ENCODE measurements around the gene DOCK4. TPM values are rescaled to one million over a fixed set of nuclear protein-coding genes. Genes with fewer than 3 reads are reported as not detected.

Gene DOCK4
- total RNA-seq, 2 donors from 2014 or later, result 0.21 to 1.1 TPM

DNA sequence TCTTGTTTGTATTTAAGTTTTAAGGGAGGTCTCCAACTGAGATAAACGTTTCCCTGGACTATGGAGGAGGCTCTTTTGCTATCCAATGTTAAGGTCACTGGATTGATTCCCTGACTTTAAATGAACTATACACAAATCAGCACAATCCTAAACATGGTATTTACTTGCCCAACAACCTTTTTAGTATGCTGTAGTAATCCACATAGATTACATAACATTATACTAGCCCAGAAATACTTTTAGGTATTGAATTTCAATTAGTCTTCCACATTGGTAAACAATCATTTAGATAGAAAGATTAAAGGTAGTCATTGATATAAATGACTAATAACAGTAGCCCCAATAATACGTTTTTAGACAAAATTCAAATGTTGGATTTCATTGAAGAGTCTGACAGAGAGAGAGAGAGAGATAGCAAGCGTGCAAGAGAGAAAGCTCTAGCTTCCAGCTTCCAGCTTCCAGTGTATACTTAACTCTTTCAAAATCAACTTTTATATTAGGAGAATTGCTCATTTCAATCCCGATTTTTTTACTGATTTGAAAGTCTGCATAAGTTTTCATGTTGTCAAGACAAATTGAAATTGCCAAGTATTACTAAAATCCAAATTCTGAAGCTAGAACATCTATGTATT, 155.8 kb downstream of the DOCK4 start:
- Mint-ChIP-seq H3K27ac (no peak overlapping the region), H3K36me3 (no peaks in the 10 kb centered on the region), H3K9me3 (peaks cover 0 to 6% of the 10 kb centered on the region in 2 donors)
- DNase-seq (ENCODE audit: low spot score in 2 of 2) (no peak), ATAC-seq (no peak)

DNA sequence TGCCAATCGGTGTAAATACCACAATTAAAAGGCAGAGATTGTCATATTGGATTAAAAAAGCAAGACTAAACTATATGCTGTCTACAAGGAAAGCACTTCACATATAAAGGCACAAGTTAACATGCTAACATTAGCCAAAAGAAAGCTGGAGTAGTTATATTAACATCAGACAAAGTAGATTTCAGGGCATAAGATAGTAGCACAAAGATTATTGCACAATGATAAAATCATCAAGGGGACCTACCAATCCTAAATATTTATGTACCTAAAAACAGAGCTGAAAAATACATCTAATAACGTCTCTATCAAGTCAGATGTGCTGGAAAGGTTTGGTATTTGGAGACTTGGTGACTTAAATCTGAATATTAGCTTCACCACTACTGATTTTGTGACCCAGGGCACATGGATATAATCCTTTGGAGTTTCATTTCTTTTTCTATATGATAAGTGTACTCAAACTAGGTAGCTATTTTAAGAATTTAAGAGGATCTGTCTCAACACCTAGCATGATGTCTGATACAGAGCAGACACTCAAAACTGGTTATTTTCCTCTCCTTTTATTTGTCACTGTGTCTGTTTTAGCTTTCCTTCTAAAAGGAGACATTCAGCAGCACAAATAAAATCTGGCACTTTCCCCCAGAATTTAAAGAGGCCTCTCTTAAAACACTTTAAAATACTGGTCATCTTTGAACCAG, 156.5 kb downstream of the DOCK4 start:
- Mint-ChIP-seq H3K36me3 (no peaks in the 10 kb centered on the region), H3K27ac (no peak overlapping the region)
- no peak for ATAC-seq

DNA sequence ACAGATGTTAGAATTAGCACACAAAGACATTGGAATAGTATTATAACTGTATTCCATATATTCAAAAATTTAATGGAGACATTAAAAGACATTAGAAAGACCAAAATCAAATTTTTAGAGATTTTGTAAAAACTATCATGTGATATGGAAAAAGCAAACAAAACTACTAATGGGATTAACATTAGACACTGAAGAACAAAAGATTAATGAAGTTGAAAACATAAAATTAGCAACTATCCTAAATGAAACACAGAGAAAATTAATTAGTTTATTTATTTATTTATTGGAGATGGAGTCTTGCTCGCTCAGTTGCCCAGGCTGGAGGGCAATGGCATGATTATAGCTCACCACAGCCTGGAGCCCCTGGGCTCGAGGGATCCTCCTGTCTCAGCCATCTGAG, 158.8 kb downstream of the DOCK4 start:
- Mint-ChIP-seq H3K9me3 (peaks cover 0 to 9% of the 10 kb centered on the region in 2 donors), H3K36me3 (no peaks in the 10 kb centered on the region), H3K27ac (no peak overlapping the region)
- ATAC-seq (no peak), DNase-seq (ENCODE audit: low spot score in 2 of 2) (no peak)

More for the DNA sequence above, 156.5 kb downstream of the DOCK4 start:
- DNase-seq (ENCODE audit: low spot score in 2 of 2), result no peak
- peaks cover 0 to 9% of the 10 kb centered on the region in 2 donors for H3K9me3 Mint-ChIP-seq

DNA sequence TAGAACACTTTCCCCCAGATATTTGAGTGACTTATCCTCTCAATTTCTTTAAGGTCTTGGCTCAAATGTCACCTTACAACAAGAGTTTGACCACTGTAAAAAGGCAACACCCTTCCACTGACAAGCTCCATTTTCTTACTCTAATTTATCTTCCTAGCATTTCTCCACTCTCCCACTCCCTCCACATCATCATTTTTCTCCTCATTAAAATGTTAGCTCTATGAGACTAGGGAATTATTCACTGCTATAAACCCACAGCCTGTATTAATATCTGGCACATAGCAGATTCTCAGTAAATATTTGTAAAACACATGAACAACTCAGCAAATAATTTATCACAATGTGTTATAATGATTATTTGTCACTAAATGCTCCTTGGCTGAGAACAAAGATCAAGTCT, 161.0 kb downstream of the DOCK4 start:
- H3K9me3 Mint-ChIP-seq, result peaks cover 0 to 9% of the 10 kb centered on the region in 2 donors
- H3K36me3 Mint-ChIP-seq, result no peaks in the 10 kb centered on the region
- H3K27ac Mint-ChIP-seq, result no peak overlapping the region
- DNase-seq (ENCODE audit: low spot score in 2 of 2), result no peak
- ATAC-seq, result no peak

DNA sequence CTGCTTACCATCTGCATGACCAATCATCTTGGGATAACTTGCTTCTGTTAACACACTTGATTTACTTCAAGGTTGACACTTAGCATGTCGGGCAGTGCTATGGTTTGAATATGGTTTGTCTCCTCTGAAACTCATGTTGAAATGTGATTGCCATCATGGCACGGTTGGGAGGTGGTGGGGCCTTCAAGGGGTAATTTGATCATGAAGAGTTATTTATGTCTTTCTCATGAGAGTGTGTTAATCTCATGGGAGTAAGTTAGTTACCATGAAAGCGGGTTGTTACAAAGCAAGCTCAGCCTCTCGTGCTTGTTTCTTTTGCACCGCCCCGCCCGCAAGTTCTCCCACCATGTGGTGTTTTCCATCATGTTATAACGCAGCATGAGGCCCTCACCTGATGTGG, 163.6 kb downstream of the DOCK4 start:
- Mint-ChIP-seq H3K9me3 (peaks cover 0 to 9% of the 10 kb centered on the region in 2 donors), H3K27ac (no peak overlapping the region), H3K36me3 (no peaks in the 10 kb centered on the region)
- no peak for ATAC-seq
- no peak for DNase-seq (ENCODE audit: low spot score in 2 of 2)

DNA sequence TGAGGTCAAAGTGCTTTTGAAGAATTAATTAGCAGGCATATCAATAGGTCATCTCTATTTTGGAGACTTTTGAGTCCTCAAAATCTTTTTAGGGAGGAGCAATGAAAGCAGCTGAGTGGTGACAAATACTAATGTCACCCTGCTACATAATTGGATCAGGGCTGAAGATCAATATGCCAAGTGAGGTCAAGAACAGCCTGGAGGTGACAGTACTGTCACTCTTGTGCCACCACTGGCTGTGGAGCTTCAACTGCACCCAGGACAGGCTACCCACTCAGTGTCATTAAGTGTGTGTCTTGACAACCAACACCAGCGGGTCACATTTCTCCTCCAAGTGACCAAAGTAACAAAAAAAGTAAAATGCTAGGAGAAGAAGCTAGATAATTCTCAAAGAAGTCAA, 167.8 kb downstream of the DOCK4 start:
- no peak for ATAC-seq
- Mint-ChIP-seq H3K27ac (no peak overlapping the region), H3K9me3 (no peaks in the 10 kb centered on the region), H3K36me3 (no peaks in the 10 kb centered on the region)
- no peak for DNase-seq (ENCODE audit: low spot score in 2 of 2)

DNA sequence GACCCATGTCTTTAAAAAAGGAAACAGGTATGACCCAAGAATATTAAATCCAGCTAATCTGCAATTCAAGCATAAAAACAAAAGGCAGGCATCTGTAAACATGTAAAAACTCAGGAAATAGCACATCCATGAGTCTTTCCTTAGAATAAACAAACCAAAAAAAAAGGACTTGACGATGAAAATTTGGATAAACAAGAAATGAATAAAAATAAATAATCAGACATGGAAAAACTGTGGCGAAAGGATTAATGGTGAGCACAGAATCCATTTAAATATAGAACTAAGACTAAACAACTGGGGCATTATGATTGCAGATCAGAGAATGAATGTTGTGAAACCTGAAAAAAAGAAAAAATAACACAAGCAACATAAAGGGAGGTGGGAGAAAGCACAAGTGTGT, 170.1 kb downstream of the DOCK4 start:
- DNase-seq (ENCODE audit: low spot score in 2 of 2) (no peak), ATAC-seq (no peak)
- no peaks in the 10 kb centered on the region for H3K9me3 Mint-ChIP-seq
- no peaks in the 10 kb centered on the region for H3K36me3 Mint-ChIP-seq
- no peak overlapping the region for H3K27ac Mint-ChIP-seq

DNA sequence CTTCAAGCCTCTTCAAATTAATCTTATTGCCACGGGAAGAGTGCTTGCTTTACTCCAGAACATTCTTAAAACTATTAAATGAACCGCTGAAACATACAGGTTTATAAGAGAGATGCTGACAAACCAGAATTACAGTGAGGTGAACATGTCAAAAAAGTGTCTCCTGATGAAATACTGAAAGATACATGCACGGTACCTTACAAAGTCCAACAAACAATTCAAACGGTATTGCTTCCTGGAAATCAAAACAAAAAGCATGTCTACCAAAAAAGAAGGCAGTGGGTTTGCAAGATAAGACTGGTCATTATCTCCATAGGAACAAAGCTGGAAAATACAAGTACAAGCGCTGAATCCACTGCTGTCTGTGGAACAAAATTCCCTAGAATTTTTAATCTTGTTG, 174.5 kb downstream of the DOCK4 start:
- DNase-seq (ENCODE audit: low spot score in 2 of 2) (no peak), ATAC-seq (no peak)
- H3K27ac Mint-ChIP-seq, result no peak overlapping the region
- H3K36me3 Mint-ChIP-seq, result no peaks in the 10 kb centered on the region
- no peaks in the 10 kb centered on the region for H3K9me3 Mint-ChIP-seq

DNA sequence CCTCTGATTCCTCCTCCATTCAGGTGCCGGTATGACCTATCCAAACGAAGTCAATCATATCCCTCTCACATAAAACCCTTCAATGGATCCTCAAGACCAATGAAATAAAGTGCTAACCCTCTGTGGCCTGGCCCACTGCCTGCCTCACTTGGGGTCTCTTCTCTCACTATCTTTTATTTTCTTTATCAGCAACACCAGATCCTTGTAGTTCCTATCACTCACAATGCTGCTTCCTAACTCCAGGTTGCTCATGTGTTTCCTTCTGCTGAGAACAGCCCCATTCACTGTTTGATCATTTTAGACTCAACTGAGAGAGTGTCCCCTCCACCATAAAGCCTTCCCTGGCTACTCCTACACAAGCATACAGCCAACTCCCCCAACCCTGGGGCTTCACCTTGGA, 180.6 kb downstream of the DOCK4 start:
- Mint-ChIP-seq H3K27ac (no peak overlapping the region), H3K9me3 (no peaks in the 10 kb centered on the region), H3K36me3 (no peaks in the 10 kb centered on the region)
- no peak for DNase-seq (ENCODE audit: low spot score in 2 of 2)
- no peak for ATAC-seq

DNA sequence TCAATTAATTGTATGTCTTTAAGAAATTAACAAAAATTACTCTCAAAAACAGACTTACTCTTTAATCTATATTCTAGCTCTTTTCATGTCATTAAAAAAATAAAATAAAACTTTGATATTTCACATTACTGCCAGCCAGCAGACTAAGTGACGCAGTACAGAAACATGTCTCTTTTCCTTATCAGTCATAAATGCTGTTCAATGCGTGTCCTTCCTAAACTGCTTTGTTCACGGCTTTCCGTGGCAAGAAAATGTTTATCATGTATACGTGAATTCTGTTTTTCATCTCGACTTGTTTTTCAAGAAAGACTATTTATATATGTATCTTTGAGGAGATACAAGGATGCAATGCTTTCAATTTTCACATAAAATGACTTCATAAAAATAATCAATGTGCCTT, 182.4 kb downstream of the DOCK4 start:
- H3K36me3 Mint-ChIP-seq, result no peaks in the 10 kb centered on the region
- DNase-seq (ENCODE audit: low spot score in 2 of 2), result no peak
- no peak for ATAC-seq
- no peak overlapping the region for H3K27ac Mint-ChIP-seq
- no peaks in the 10 kb centered on the region for H3K9me3 Mint-ChIP-seq

DNA sequence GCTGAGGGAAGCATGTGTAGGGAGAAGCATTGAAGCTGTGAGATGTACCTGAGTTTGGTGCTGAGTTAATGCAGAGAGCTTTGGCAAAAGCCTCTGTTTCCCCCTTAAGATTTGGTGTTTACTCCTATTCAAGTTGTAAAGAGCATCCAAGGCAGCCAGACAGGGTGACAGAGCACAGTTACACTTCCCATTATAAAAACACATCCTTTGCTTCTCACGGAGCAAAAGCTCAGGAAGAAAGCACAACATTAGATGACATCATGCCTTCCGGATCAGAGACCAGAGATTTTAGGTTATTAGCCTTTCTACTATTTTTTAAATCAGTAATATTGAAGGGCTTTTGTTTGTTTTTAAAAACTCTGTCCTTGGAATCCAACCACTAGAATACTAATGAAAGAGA, 182.9 kb downstream of the DOCK4 start:
- Mint-ChIP-seq H3K9me3 (no peaks in the 10 kb centered on the region), H3K36me3 (no peaks in the 10 kb centered on the region), H3K27ac (no peak overlapping the region)
- DNase-seq (ENCODE audit: low spot score in 2 of 2) (no peak), ATAC-seq (no peak)

DNA sequence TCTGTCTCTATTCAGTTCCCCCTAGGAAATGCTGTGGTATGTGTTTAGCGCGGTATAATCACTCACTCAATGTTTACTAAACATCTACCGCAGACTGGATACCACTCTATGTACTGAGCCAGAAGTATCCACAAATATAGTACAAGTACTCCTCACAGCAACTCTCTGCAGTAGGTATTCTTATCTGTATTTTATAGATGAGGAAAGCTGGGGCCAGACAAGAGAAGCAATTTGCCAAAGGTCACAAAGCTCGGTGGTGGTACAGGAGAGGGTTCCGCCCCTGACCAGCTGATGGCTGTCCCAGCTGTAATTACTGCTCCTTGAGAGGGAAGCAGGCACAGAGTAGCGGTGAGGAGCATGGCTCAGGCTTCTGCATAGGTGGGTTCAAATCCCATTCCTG, 184.1 kb downstream of the DOCK4 start:
- no peaks in the 10 kb centered on the region for H3K36me3 Mint-ChIP-seq
- ATAC-seq (no peak), DNase-seq (ENCODE audit: low spot score in 2 of 2) (no peak)
- H3K27ac Mint-ChIP-seq, result no peak overlapping the region
- no peaks in the 10 kb centered on the region for H3K9me3 Mint-ChIP-seq

DNA sequence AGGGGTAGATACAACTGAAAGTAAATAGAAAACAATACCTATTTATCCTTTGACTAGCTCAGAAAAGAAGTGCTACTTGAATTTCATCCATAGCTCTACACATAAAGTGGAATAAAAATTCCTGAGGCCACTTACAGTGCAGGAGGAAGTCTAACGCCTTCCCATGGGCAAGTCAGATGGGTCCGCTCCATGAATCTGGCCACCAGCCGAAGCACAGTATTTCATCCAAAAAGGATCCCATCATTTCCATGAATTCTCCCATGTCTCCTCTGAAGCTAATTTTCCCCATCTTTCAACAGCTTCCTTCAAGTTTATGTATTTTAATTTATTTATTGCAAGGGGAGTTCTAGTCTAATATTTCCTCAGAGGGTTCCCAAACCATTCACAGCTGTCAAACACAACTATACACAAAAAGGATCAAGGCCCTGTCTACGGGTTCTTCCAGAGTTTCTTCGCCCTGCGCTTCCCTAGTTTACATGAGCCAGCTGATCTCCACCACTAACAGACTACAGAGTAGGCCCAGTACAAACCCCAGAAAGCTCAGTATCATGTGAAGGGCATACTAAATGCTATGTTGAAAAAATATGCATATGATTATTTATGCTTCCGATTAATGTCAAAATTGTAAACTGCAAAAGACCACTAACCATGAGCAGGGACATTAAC, 184.7 kb downstream of the DOCK4 start:
- no peak overlapping the region for H3K27ac Mint-ChIP-seq
- ATAC-seq, result no peak
- no peaks in the 10 kb centered on the region for H3K9me3 Mint-ChIP-seq
- DNase-seq (ENCODE audit: low spot score in 2 of 2), result no peak
- no peaks in the 10 kb centered on the region for H3K36me3 Mint-ChIP-seq

DNA sequence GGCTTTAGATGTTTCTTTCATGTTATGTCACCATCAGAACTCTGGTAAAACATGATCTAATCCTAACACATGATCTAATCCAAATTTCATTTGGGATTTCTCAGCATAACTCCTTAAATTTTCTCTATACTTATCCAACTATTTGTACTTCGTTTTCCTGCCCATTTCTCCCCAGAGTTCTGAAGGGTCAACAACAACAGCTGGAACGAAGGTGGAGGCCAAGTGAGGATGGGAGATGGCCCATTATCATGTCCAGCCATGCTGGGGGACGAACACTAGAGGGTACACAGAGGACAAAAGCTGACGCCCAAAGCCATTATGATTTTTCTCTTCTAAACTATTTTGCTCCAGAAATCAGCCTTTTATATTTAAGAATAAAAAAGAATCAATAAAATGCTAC, 185.4 kb downstream of the DOCK4 start:
- DNase-seq (ENCODE audit: low spot score in 2 of 2), result no peak
- no peak for ATAC-seq
- Mint-ChIP-seq H3K27ac (no peak overlapping the region), H3K9me3 (no peaks in the 10 kb centered on the region), H3K36me3 (no peaks in the 10 kb centered on the region)

DNA sequence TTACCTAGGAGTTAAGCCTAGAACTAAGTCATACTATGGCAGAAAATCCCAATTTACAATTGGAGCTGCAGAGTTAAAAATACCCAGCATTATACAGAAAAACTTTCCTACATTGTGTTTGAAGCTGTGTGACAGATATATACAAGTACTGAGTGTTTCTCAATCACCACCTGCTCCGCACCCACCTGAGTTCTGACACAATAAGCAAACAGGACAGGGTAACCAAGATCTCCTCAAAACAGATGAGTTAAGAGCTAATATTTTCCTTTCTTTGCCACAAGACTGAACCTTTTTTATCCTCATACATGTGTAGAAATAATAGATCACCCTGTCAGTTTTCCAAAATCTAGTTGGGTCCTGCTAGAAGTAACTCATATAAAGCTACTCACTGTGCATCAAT, 186.3 kb downstream of the DOCK4 start:
- DNase-seq (ENCODE audit: low spot score in 2 of 2) (no peak), ATAC-seq (no peak)
- Mint-ChIP-seq H3K9me3 (no peaks in the 10 kb centered on the region), H3K36me3 (no peaks in the 10 kb centered on the region), H3K27ac (no peak overlapping the region)

DNA sequence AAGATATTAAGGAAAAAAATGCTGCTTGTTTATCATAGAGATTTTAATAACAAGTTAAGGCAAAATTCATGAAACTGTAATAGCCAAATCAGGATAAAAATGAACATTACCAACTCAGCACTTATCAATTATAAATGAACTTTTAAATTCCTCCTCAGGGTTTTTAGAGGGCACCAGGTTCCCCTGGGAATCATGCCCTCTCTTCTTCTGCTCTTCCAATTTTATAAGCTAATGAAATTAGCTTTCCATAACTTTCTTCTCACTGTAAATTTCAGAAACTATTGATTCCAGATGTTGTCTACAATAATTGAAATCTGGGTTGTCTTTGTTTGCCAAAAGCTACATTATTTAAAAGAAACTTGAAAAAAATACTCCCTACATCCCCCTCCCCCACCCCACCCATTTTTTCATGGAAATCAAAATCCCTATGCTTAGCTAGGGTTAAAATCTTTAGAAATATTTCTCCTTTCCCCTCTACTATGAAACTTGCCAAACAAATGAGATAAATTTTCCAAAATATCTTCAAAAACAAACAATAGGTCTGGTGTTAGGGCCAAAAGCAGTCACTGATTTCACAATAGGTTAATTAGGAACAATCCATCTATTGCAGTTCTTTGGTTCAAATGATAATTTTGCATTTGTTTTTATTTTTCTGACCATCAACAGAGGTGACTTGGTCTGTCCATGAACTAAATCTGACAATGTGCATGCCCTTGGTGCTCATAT, 187.7 kb downstream of the DOCK4 start:
- no peaks in the 10 kb centered on the region for H3K36me3 Mint-ChIP-seq
- no peak overlapping the region for H3K27ac Mint-ChIP-seq
- H3K9me3 Mint-ChIP-seq, result no peaks in the 10 kb centered on the region
- ATAC-seq, result no peak
- no peak for DNase-seq (ENCODE audit: low spot score in 2 of 2)

DNA sequence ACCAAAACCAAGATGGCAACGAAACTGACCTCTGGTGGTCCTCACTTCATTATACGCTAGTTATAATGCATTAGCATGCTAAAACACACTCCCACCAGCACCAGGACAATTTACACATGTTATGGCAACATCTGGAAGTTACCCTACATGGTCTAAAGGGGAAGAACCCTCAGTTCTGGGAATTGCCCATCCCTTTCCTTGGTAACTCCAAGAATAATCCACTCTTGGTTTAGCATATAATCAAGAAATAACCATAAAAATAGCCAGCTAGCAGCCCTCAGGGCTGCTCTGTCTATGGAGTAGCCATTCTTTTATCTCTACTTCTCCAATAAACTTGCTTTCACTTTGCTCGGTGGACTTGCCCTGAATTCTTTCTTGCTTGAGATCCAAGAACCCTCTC, 191.1 kb downstream of the DOCK4 start:
- Mint-ChIP-seq H3K36me3 (no peaks in the 10 kb centered on the region), H3K9me3 (no peaks in the 10 kb centered on the region), H3K27ac (peak overlapping the region in 1 of 2 donors; percentile 26)
- DNase-seq (ENCODE audit: low spot score in 2 of 2), result no peak
- no peak for ATAC-seq
